Prostate gland (tissue), 2 donors: ENCODE data around the gene RBM20. TPM values are rescaled to one million over a fixed set of nuclear protein-coding genes. Genes with fewer than 3 reads are reported as not detected.
"Not testable (repeated sequence)": the region's sequence is repeated elsewhere in the genome, so short reads cannot be mapped to it uniquely, and the experiment has no call there.

Source experiments
- DNase-seq: peaks from one replicate; pipeline ENCODE4 v3.0.0-alpha.2; 2019; ENCODE audit warnings: low spot score
- H3K27ac ChIP-seq, 2 donors: fragments of 200-600 bp; sonication (generic); 2 replicates each; pipeline ENCODE4 v1.5.1; 2017 to 2019
- H3K27me3 ChIP-seq: fragments of 200-600 bp; sonication (generic); replicated peaks from 2 replicates; pipeline ENCODE4 v1.5.1; 2019; ENCODE audit not compliant: insufficient read depth
- H3K36me3 ChIP-seq, 2 donors: fragments of 200-600 bp; sonication (generic); 1 replicate in 1 of 2; 2 replicates in 1 of 2; pipeline versions ENCODE4 v1.5.1 to v1.8.1; 2017 to 2019
- H3K4me1 ChIP-seq: fragments of 200-600 bp; sonication (generic); replicated peaks from 2 replicates; pipeline ENCODE4 v1.5.1; 2019
- H3K4me3 ChIP-seq, 2 donors: fragments of 200-600 bp; sonication (generic); 2 replicates each; pipeline ENCODE4 v1.5.1; 2017 to 2019
- H3K9me3 ChIP-seq: fragments of 200-600 bp; sonication (generic); 2 replicates; pipeline ENCODE4 v1.5.1; 2017
- CTCF ChIP-seq, 4 experiments: fragments of 200-600 bp in 2 of 4; fragments of 450-650 bp in 2 of 4; sonication (generic) in 2 of 4; IDR thresholded peaks; 1 replicate in 3 of 4; 2 replicates in 1 of 4; pipeline ENCODE4 v1.5.1; 2016 to 2019; ENCODE audit warnings: antibody characterized with exemption in 4 of 4, mild to moderate bottlenecking in 2 of 4, moderate library complexity in 2 of 4
- POLR2A ChIP-seq: fragments of 450-650 bp; IDR thresholded peaks from one replicate; pipeline ENCODE4 v1.6.1; 2016; ENCODE audit warnings: antibody characterized with exemption, mild to moderate bottlenecking
- POLR2AphosphoS5 ChIP-seq: sonication (generic); formaldehyde crosslinking; IDR thresholded peaks from one replicate; pipeline ENCODE4 v1.6.1; 2017; ENCODE audit warnings: antibody characterized with exemption
- WGBS: methylation state at CpG from one replicate; pipeline ENCODE4 v1.1.5; 2018; 5-methylcytosine and 5-hydroxymethylcytosine counted together
- intact Hi-C: fragments of 100-400 bp; cut with DNase I; formaldehyde crosslinking; loops from one replicate; pipeline ENCODE4 v1.14.2; 2022
- total RNA-seq, 2 donors: library from RNA; depleted of rRNA; stranded (reverse); fragments of >200 nt; gene quantifications; one replicate each; pipeline ENCODE4 v1.1.0, GENCODE V29; 2016

RBM20 gene
- total RNA-seq, 2 donors from 2014 or later = 0.41 to 2.8 TPM

GRCh38 chr10:110609605-110610004 lies 34.5 kb upstream of the RBM20 start:
- 31% methylated on average over 2 of the region's 2 CpGs for WGBS
- Histone ChIP-seq H3K9me3 (no peaks in the 10 kb centered on the region), H3K4me1 (no peaks in the 10 kb centered on the region), H3K27me3 (peaks cover 3% of the 10 kb centered on the region), H3K4me3 (no peak overlapping the region), H3K27ac (no peak overlapping the region), H3K36me3 (no peaks in the 10 kb centered on the region)
- TF ChIP-seq POLR2A (no peak), CTCF (IDR thresholded peaks at IDR 0.05) (no peak), POLR2AphosphoS5 (no peak)
- DNase-seq = no peak
- intact Hi-C loops = loop anchor here (5.0 kb wide), 1 partner anchor 63 kb away; no protein-coding TSS in a partner anchor

GRCh38 chr10:110610308-110610774 lies 33.8 kb upstream of the RBM20 start:
- peak; percentile 19 for DNase-seq
- no peak for TF ChIP-seq POLR2AphosphoS5
- TF ChIP-seq CTCF (IDR thresholded peaks at IDR 0.05) = peak in 3 of 4 experiments; percentile 60 to 66 (median 65)
- 15% methylated on average over 3 of the region's 3 CpGs for WGBS
- Histone ChIP-seq H3K9me3 (no peaks in the 10 kb centered on the region), H3K27ac (no peak overlapping the region), H3K36me3 (no peaks in the 10 kb centered on the region), H3K27me3 (peaks cover 3% of the 10 kb centered on the region), H3K4me1 (no peaks in the 10 kb centered on the region), H3K4me3 (no peak overlapping the region)
- intact Hi-C loops = loop anchor here (5.0 kb wide), 1 partner anchor 62 kb away; no protein-coding TSS in a partner anchor

- H3K27me3 ChIP-seq, H3K27ac ChIP-seq, H3K4me3 ChIP-seq, H3K36me3 ChIP-seq, H3K4me1 ChIP-seq, H3K9me3 ChIP-seq, DNase-seq: not testable (repeated sequence)
- intact Hi-C loops = loop anchor here (5.0 kb wide), 1 partner anchor 62 kb away; no protein-coding TSS in a partner anchor
- WGBS = 64% methylated on average over 3 of the region's 3 CpGs
Observed at GRCh38 chr10:110610781-110611180, 33.4 kb upstream of the RBM20 start.

GRCh38 chr10:110612087-110612486 lies 32.0 kb upstream of the RBM20 start:
- no peak overlapping the region for H3K4me3 ChIP-seq
- no peaks in the 10 kb centered on the region for H3K9me3 ChIP-seq
- no peaks in the 10 kb centered on the region for H3K36me3 ChIP-seq
- 91% methylated on average over 3 of the region's 3 CpGs for WGBS
- intact Hi-C loops = loop anchor here (5.0 kb wide), 1 partner anchor 60 kb away; no protein-coding TSS in a partner anchor
- DNase-seq = no peak
- peaks cover 3% of the 10 kb centered on the region for H3K27me3 ChIP-seq
- H3K27ac ChIP-seq = no peak overlapping the region
- H3K4me1 ChIP-seq = no peaks in the 10 kb centered on the region
- TF ChIP-seq CTCF (IDR thresholded peaks at IDR 0.05) = no peak
- TF ChIP-seq POLR2AphosphoS5 = no peak
- no peak for TF ChIP-seq POLR2A

- no peaks in the 10 kb centered on the region for H3K9me3 ChIP-seq
- WGBS = 90% methylated on average over 4 of the region's 4 CpGs
- DNase-seq = no peak
- TF ChIP-seq CTCF (IDR thresholded peaks at IDR 0.05) (no peak), POLR2AphosphoS5 (no peak), POLR2A (no peak)
- H3K36me3 ChIP-seq = no peaks in the 10 kb centered on the region
- H3K27ac ChIP-seq = no peak overlapping the region
- H3K4me3 ChIP-seq = no peak overlapping the region
- H3K27me3 ChIP-seq = peaks cover 3% of the 10 kb centered on the region
- intact Hi-C loops = loop anchor here (5.0 kb wide), 1 partner anchor 60 kb away; no protein-coding TSS in a partner anchor
- no peaks in the 10 kb centered on the region for H3K4me1 ChIP-seq
Observed at GRCh38 chr10:110612629-110613028, 31.5 kb upstream of the RBM20 start.
